Measurements from ENCODE around the gene FILIP1L. TPM values are rescaled to one million over a fixed set of nuclear protein-coding genes. Genes with fewer than 3 reads are reported as not detected.

Gene FILIP1L
- total RNA-seq, 1 experiment from 2014 or later: 0.07 TPM

GRCh38 chr3:100059472-100059871 lies 54.8 kb downstream of the FILIP1L start:
- no peak overlapping the region for H3K9ac ChIP-seq (ENCODE audit: extremely low read depth, insufficient read length, low read length)
- no peak overlapping the region for H3K4me2 ChIP-seq (ENCODE audit: insufficient read depth, insufficient read length, low read length)
- no peak overlapping the region for H4K8ac ChIP-seq (replicated peaks; ENCODE audit: insufficient read length, low read depth, low read length)
- no peak overlapping the region for H3K18ac ChIP-seq (ENCODE audit: insufficient read length, low read depth, low read length)
- H3K27ac ChIP-seq (ENCODE audit: insufficient read length, low read depth, low read length): no peak overlapping the region
- no peak overlapping the region for H3K14ac ChIP-seq (ENCODE audit: insufficient read depth, low read length)
- H2AK5ac ChIP-seq (ENCODE audit: insufficient read length, low read length): no peak overlapping the region
- no peak overlapping the region; a peak in 1 of 7 replicates for H3K27ac Mint-ChIP-seq
- H4K20me1 ChIP-seq (ENCODE audit: control insufficient read depth, insufficient read depth, insufficient read length): no peaks in the 10 kb centered on the region
- no peaks in the 10 kb centered on the region for H3K23me2 ChIP-seq (ENCODE audit: insufficient read length, low read depth, low read length, poor library complexity, severe bottlenecking)
- no peak overlapping the region for H2BK15ac ChIP-seq (ENCODE audit: low read depth, low read length)
- no peaks in the 10 kb centered on the region for H3K79me1 ChIP-seq (ENCODE audit: insufficient read depth, low read depth, low read length, poor library complexity, severe bottlenecking)
- H3K9me3 Mint-ChIP-seq: no peaks in the 10 kb centered on the region
- peaks cover 0 to 2% of the 10 kb centered on the region in 2 experiments; a peak in 1 of 4 replicates for H3K4me1 Mint-ChIP-seq
- no peak overlapping the region for H4K91ac ChIP-seq (ENCODE audit: insufficient read length, low read depth, low read length)
- H2BK5ac ChIP-seq (ENCODE audit: insufficient read length, low read length): no peak overlapping the region
- H3K56ac ChIP-seq (ENCODE audit: insufficient read length, low read depth, low read length): no peak overlapping the region
- H2BK20ac ChIP-seq (ENCODE audit: low read depth, low read length, poor library complexity, severe bottlenecking): no peak overlapping the region
- H3K4ac ChIP-seq (ENCODE audit: low read depth, low read length): no peak overlapping the region
- H3K23ac ChIP-seq (ENCODE audit: insufficient read length, low read depth, low read length): no peak overlapping the region
- no peaks in the 10 kb centered on the region for H3K27me3 Mint-ChIP-seq (ENCODE audit: low read depth)
- no peak overlapping the region for H3T11ph ChIP-seq (ENCODE audit: low read length)
- H2AFZ ChIP-seq (ENCODE audit: low read length): no peak overlapping the region
- no peaks in the 10 kb centered on the region for H3K27me3 ChIP-seq (ENCODE audit: insufficient read depth, low read length)
- TF ChIP-seq, protein P1, sequence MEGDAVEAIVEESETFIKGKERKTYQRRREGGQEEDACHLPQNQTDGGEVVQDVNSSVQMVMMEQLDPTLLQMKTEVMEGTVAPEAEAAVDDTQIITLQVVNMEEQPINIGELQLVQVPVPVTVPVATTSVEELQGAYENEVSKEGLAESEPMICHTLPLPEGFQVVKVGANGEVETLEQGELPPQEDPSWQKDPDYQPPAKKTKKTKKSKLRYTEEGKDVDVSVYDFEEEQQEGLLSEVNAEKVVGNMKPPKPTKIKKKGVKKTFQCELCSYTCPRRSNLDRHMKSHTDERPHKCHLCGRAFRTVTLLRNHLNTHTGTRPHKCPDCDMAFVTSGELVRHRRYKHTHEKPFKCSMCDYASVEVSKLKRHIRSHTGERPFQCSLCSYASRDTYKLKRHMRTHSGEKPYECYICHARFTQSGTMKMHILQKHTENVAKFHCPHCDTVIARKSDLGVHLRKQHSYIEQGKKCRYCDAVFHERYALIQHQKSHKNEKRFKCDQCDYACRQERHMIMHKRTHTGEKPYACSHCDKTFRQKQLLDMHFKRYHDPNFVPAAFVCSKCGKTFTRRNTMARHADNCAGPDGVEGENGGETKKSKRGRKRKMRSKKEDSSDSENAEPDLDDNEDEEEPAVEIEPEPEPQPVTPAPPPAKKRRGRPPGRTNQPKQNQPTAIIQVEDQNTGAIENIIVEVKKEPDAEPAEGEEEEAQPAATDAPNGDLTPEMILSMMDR (conservative IDR thresholded peaks at IDR 0.05): no peak
- H3K36me3 Mint-ChIP-seq (ENCODE audit: insufficient read depth in 1 of 3, low read depth in 3 of 3): peaks cover 0 to 4% (median 1%) of the 10 kb centered on the region in 3 experiments; a peak in 2 of 7 replicates
- no peak for DNase-seq
- no peaks in the 10 kb centered on the region for H3K9me3 ChIP-seq (ENCODE audit: control insufficient read depth, low read depth, low read length)
- H3K4me1 ChIP-seq (ENCODE audit: insufficient read depth, low read length): no peaks in the 10 kb centered on the region
- no peak overlapping the region for H2BK120ac ChIP-seq (ENCODE audit: low read depth, low read length, poor library complexity, severe bottlenecking)
- H4K5ac ChIP-seq (ENCODE audit: insufficient read length, low read depth, low read length): no peak overlapping the region
- H3K4me3 Mint-ChIP-seq: no peak overlapping the region
- WGBS (ENCODE audit: extremely low coverage, insufficient read length, low lambda C conversion rate): no CpG with 5 or more reads among the region's 3 CpGs
- H2BK12ac ChIP-seq (ENCODE audit: insufficient read length, low read depth, low read length): no peak overlapping the region
- no peaks in the 10 kb centered on the region for H3K79me2 ChIP-seq (ENCODE audit: insufficient read depth, low read length)
